ENCODE results near the gene MAD1L1. TPM values are rescaled to one million over a fixed set of nuclear protein-coding genes. Genes with fewer than 3 reads are reported as not detected.

The MAD1L1 gene
- total RNA-seq, 1 experiment from 2014 or later: 43.8 TPM

DNA sequence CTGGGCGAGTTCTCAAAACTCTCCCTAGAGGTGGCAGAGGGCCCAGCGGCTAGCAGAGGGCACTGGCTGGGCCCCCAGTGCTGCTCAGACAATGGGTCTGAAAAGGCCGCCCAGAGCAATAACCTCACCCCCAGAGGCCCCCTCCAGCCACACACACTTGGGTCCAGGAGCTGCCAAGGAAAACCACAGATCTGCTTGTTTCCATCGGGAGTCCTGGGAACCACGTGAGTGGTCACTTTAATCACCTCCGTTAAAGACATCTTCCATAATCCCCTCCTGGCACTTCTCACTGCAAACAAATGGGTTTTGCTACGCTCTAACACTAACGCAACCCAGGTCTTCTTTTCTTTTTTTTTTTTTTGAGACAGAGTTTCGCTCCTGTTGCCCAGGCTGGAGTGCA, 39.3 kb upstream of the MAD1L1 start (continued):
- TF ChIP-seq, protein P1, sequence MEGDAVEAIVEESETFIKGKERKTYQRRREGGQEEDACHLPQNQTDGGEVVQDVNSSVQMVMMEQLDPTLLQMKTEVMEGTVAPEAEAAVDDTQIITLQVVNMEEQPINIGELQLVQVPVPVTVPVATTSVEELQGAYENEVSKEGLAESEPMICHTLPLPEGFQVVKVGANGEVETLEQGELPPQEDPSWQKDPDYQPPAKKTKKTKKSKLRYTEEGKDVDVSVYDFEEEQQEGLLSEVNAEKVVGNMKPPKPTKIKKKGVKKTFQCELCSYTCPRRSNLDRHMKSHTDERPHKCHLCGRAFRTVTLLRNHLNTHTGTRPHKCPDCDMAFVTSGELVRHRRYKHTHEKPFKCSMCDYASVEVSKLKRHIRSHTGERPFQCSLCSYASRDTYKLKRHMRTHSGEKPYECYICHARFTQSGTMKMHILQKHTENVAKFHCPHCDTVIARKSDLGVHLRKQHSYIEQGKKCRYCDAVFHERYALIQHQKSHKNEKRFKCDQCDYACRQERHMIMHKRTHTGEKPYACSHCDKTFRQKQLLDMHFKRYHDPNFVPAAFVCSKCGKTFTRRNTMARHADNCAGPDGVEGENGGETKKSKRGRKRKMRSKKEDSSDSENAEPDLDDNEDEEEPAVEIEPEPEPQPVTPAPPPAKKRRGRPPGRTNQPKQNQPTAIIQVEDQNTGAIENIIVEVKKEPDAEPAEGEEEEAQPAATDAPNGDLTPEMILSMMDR (IDR thresholded peaks at IDR 0.05): no peak
- TF ChIP-seq SMAD4 (CRISPR knock-in tag; IDR thresholded peaks at IDR 0.05): no peak
- TF ChIP-seq TCF7 (CRISPR knock-in tag; IDR thresholded peaks at IDR 0.05; ENCODE audit: low read depth): no peak
- TF ChIP-seq, protein P2, sequence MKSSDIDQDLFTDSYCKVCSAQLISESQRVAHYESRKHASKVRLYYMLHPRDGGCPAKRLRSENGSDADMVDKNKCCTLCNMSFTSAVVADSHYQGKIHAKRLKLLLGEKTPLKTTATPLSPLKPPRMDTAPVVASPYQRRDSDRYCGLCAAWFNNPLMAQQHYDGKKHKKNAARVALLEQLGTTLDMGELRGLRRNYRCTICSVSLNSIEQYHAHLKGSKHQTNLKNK (CRISPR knock-in tag; IDR thresholded peaks at IDR 0.05): no peak
- TF ChIP-seq, protein P3, sequence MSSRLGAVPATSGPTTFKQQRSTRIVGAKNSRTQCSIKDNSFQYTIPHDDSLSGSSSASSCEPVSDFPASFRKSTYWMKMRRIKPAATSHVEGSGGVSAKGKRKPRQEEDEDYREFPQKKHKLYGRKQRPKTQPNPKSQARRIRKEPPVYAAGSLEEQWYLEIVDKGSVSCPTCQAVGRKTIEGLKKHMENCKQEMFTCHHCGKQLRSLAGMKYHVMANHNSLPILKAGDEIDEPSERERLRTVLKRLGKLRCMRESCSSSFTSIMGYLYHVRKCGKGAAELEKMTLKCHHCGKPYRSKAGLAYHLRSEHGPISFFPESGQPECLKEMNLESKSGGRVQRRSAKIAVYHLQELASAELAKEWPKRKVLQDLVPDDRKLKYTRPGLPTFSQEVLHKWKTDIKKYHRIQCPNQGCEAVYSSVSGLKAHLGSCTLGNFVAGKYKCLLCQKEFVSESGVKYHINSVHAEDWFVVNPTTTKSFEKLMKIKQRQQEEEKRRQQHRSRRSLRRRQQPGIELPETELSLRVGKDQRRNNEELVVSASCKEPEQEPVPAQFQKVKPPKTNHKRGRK (CRISPR knock-in tag; IDR thresholded peaks at IDR 0.05; ENCODE audit: borderline replicate concordance): no peak
- no peak for TF ChIP-seq ZNF423 (CRISPR knock-in tag; IDR thresholded peaks at IDR 0.05)

DNA sequence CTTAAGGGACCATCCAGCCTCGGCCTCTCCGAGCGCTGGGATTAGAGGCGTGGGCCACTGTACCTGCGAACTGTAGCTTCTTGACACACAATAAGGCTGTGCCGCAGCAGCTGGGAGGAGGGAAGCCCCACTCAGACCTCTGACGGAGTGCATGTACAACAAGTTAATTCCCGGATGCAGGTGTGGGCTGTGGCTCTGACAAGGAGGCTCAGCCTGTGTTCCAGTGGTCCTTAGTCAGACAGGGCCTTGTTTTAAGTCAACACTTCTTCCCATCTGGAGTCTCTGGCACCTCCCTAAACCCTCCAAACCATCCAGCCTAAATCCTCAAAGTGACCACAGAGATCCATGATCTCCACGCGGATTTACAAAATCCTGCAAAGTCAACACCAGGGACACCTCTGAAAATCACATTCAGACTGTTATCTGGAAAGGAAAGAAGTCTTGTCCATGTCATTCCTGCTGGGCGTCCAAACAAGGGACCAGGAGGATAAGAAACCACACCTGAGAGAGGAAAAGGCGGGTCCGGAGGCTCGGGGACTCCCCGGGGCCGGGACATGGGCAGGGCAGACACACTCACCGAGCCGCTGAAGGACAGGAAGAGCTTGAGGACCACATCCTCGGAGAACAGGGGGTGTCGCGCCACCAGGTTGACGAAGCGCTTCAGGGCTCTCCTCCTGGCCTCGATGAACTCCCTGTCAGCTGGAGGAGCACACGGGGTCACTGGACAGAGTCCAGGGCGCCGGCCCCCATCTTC, 38.7 kb upstream of the MAD1L1 start:
- Mint-ChIP-seq H3K27ac (peak overlapping the region; percentile 76), H3K27me3 (ENCODE audit: low read depth) (no peaks in the 10 kb centered on the region), H3K36me3 (peaks cover 21% of the 10 kb centered on the region), H3K4me1 (peaks cover 21% of the 10 kb centered on the region), H3K9me3 (no peaks in the 10 kb centered on the region), H3K4me3 (no peak overlapping the region)
- POLR2A ChIA-PET: no interaction called here
- DNase-seq (ENCODE audit: low spot score) (no peak), ATAC-seq (no peak)
- TF ChIP-seq ZNF219 (CRISPR knock-in tag; IDR thresholded peaks at IDR 0.05; ENCODE audit: borderline replicate concordance): no peak
- no peak for TF ChIP-seq NFATC4 (CRISPR knock-in tag; IDR thresholded peaks at IDR 0.05)
- CTCF ChIA-PET: interaction anchor here (0.6 kb wide), 1 partner anchor 49 kb away, joined by 4 read pairs; no protein-coding TSS in a partner anchor

DNA sequence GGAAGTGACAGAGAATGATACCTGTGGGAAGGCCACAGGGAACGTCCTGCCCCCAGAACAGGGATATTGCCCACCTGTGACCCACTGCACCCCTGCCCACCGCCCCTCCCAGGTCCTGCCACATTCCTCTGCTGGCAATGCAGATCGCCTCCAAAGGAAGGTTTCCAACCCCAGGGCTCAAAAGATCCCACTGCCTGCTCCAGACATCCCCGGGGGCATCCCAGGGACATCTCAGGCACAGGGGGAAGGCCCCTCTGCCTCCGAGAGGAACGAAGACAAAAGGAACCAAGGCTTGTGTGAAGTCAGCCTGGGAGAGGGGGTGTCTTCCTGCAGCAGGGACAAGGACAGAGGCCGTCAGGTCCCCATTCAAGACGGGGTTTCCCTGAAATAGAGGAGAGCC, 37.8 kb upstream of the MAD1L1 start:
- Mint-ChIP-seq H3K27me3 (ENCODE audit: low read depth) (no peaks in the 10 kb centered on the region), H3K27ac (no peak overlapping the region; the same call in 1 of the 2 replicates), H3K4me1 (peaks cover 21% of the 10 kb centered on the region), H3K36me3 (peaks cover 24% of the 10 kb centered on the region), H3K9me3 (no peaks in the 10 kb centered on the region), H3K4me3 (no peak overlapping the region)
- TF ChIP-seq ELF4 (CRISPR knock-in tag; IDR thresholded peaks at IDR 0.05; ENCODE audit: low read depth) (no peak), JUN (CRISPR knock-in tag; IDR thresholded peaks at IDR 0.05) (no peak)
- ChIA-PET CTCF (interaction anchor here (0.6 to 0.9 kb wide), 3 partner anchors 28 to 221 kb away, joined by 3 to 5 read pairs (median 4); partner anchors contain the start of genes MRM2 and NUDT1), POLR2A (interaction anchor here (0.8 kb wide), 1 partner anchor 38 kb away, joined by 6 read pairs; no protein-coding TSS in a partner anchor)
- ATAC-seq: peak; percentile 19
- no peak for DNase-seq (ENCODE audit: low spot score)

DNA sequence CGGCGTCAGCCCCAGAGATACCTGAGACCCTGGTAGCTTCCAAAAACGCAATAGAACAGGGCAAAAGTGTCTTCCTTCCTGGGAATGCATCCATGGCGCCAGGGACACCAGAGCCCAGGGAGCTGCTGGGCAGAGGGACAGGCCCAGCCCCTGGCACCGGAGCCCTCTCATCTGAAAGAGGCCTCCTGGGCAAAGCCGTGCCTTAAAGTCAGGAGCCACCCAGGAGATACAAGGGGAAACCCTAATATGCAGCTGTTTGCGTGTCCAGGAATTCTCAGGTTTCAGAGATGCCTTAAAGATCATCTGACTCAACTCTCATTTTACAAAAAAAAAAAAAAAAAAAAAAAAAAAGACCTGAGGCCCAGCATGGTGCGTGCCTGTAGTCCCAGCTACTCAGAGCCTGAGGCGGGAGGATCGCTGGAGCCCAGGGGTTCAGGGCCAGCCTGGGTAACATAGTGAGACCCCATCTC, 37.3 kb upstream of the MAD1L1 start:
- DNase-seq (ENCODE audit: low spot score) (no peak), ATAC-seq (peak; percentile 25)
- H3K27me3 Mint-ChIP-seq (ENCODE audit: low read depth): no peaks in the 10 kb centered on the region
- peaks cover 25% of the 10 kb centered on the region for H3K36me3 Mint-ChIP-seq
- CTCF ChIA-PET: interaction anchor here (0.6 to 0.9 kb wide), 4 partner anchors 11 to 221 kb away, joined by 3 to 5 read pairs (median 4); partner anchors contain the start of genes MRM2 and NUDT1
- H3K4me1 Mint-ChIP-seq: peaks cover 21% of the 10 kb centered on the region
- POLR2A ChIA-PET: interaction anchor here (0.8 to 1.4 kb wide), 2 partner anchors 31 to 38 kb away, joined by 3 to 6 read pairs; no protein-coding TSS in a partner anchor
- peak overlapping the region; percentile 99 for H3K27ac Mint-ChIP-seq
- no peak overlapping the region for H3K4me3 Mint-ChIP-seq
- H3K9me3 Mint-ChIP-seq: no peaks in the 10 kb centered on the region
- TF ChIP-seq, protein P4, sequence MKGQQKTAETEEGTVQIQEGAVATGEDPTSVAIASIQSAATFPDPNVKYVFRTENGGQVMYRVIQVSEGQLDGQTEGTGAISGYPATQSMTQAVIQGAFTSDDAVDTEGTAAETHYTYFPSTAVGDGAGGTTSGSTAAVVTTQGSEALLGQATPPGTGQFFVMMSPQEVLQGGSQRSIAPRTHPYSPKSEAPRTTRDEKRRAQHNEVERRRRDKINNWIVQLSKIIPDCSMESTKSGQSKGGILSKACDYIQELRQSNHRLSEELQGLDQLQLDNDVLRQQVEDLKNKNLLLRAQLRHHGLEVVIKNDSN (CRISPR knock-in tag; IDR thresholded peaks at IDR 0.05): no peak
- TF ChIP-seq, protein P5, sequence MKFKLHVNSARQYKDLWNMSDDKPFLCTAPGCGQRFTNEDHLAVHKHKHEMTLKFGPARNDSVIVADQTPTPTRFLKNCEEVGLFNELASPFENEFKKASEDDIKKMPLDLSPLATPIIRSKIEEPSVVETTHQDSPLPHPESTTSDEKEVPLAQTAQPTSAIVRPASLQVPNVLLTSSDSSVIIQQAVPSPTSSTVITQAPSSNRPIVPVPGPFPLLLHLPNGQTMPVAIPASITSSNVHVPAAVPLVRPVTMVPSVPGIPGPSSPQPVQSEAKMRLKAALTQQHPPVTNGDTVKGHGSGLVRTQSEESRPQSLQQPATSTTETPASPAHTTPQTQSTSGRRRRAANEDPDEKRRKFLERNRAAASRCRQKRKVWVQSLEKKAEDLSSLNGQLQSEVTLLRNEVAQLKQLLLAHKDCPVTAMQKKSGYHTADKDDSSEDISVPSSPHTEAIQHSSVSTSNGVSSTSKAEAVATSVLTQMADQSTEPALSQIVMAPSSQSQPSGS (CRISPR knock-in tag; IDR thresholded peaks at IDR 0.05; ENCODE audit: borderline replicate concordance, low read depth): no peak
- TF ChIP-seq, protein P6, sequence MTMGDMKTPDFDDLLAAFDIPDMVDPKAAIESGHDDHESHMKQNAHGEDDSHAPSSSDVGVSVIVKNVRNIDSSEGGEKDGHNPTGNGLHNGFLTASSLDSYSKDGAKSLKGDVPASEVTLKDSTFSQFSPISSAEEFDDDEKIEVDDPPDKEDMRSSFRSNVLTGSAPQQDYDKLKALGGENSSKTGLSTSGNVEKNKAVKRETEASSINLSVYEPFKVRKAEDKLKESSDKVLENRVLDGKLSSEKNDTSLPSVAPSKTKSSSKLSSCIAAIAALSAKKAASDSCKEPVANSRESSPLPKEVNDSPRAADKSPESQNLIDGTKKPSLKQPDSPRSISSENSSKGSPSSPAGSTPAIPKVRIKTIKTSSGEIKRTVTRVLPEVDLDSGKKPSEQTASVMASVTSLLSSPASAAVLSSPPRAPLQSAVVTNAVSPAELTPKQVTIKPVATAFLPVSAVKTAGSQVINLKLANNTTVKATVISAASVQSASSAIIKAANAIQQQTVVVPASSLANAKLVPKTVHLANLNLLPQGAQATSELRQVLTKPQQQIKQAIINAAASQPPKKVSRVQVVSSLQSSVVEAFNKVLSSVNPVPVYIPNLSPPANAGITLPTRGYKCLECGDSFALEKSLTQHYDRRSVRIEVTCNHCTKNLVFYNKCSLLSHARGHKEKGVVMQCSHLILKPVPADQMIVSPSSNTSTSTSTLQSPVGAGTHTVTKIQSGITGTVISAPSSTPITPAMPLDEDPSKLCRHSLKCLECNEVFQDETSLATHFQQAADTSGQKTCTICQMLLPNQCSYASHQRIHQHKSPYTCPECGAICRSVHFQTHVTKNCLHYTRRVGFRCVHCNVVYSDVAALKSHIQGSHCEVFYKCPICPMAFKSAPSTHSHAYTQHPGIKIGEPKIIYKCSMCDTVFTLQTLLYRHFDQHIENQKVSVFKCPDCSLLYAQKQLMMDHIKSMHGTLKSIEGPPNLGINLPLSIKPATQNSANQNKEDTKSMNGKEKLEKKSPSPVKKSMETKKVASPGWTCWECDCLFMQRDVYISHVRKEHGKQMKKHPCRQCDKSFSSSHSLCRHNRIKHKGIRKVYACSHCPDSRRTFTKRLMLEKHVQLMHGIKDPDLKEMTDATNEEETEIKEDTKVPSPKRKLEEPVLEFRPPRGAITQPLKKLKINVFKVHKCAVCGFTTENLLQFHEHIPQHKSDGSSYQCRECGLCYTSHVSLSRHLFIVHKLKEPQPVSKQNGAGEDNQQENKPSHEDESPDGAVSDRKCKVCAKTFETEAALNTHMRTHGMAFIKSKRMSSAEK (CRISPR knock-in tag; IDR thresholded peaks at IDR 0.05; ENCODE audit: borderline replicate concordance): no peak
- TF ChIP-seq, protein P7, sequence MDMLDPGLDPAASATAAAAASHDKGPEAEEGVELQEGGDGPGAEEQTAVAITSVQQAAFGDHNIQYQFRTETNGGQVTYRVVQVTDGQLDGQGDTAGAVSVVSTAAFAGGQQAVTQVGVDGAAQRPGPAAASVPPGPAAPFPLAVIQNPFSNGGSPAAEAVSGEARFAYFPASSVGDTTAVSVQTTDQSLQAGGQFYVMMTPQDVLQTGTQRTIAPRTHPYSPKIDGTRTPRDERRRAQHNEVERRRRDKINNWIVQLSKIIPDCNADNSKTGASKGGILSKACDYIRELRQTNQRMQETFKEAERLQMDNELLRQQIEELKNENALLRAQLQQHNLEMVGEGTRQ (CRISPR knock-in tag; IDR thresholded peaks at IDR 0.05): no peak
- no peak for TF ChIP-seq NR1H2 (CRISPR knock-in tag; IDR thresholded peaks at IDR 0.05)
- TF ChIP-seq CREB1 (CRISPR knock-in tag; IDR thresholded peaks at IDR 0.05): no peak
